Gastroesophageal sphincter (tissue), 3 donors: ENCODE measurements around the gene CD276.

ENCODE experiments used
- POLR2AphosphoS5 ChIP-seq: sonication (generic); formaldehyde crosslinking; IDR thresholded peaks from one replicate; pipeline ENCODE4 v1.6.1; 2017; ENCODE audit warnings: antibody characterized with exemption
- TF ChIP-seq, protein P1 (sequence below), 4 experiments: fragments of 200-600 bp in 2 of 4; fragments of 450-650 bp in 2 of 4; sonication (generic) in 1 of 4; IDR thresholded peaks; one replicate each; pipeline ENCODE4 v1.5.1; 2017 to 2019; ENCODE audit warnings: antibody characterized with exemption in 4 of 4, mild to moderate bottlenecking in 2 of 4, moderate library complexity in 2 of 4

DNA sequence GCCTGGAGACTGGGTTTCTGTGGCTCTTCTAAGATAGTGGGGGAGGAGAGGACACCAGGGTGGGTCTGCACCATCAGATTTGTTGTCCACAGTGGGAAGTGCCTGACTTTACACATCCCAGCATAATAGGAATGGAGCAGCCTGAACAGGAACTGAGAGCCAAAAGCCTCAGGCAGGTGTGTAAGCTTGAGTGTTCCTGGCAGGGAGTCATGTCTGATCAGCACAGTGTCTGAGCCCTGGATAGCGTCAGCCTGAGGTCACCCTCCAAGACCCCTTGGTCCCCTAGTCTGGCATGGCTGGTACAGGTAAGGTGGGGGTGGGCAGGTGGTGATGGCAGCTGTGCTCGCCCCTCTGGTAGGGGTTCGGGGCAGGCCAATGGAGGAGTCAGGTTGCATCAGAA is 48.7 kb downstream of the CD276 start:
- TF ChIP-seq, protein P1, sequence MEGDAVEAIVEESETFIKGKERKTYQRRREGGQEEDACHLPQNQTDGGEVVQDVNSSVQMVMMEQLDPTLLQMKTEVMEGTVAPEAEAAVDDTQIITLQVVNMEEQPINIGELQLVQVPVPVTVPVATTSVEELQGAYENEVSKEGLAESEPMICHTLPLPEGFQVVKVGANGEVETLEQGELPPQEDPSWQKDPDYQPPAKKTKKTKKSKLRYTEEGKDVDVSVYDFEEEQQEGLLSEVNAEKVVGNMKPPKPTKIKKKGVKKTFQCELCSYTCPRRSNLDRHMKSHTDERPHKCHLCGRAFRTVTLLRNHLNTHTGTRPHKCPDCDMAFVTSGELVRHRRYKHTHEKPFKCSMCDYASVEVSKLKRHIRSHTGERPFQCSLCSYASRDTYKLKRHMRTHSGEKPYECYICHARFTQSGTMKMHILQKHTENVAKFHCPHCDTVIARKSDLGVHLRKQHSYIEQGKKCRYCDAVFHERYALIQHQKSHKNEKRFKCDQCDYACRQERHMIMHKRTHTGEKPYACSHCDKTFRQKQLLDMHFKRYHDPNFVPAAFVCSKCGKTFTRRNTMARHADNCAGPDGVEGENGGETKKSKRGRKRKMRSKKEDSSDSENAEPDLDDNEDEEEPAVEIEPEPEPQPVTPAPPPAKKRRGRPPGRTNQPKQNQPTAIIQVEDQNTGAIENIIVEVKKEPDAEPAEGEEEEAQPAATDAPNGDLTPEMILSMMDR (IDR thresholded peaks at IDR 0.05), result no peak
- no peak for TF ChIP-seq POLR2AphosphoS5
